KMS-11 (cell line): ENCODE results near the gene CSMD2.

ENCODE experiments used
- H2AFZ ChIP-seq: fragments of 200-600 bp; sonication (generic); 2 replicates; pipeline ENCODE4 v1.6.1; 2016; ENCODE audit warnings: antibody characterized with exemption, mixed run types, low read depth
- H3K27ac ChIP-seq: fragments of 200-600 bp; sonication (generic); 2 replicates; pipeline ENCODE4 v1.6.1; 2016; ENCODE audit warnings: mild to moderate bottlenecking, mixed run types
- H3K27me3 ChIP-seq: fragments of 200-600 bp; sonication (generic); 2 replicates; pipeline ENCODE4 v1.6.1; 2017; ENCODE audit warnings: mild to moderate bottlenecking, low read depth, mixed run types, moderate library complexity; ENCODE audit not compliant: insufficient read depth
- H3K36me3 ChIP-seq: fragments of 200-600 bp; sonication (generic); 2 replicates; pipeline ENCODE4 v1.6.1; 2017; ENCODE audit warnings: mild to moderate bottlenecking, mixed run types; ENCODE audit not compliant: insufficient read depth
- H3K4me1 ChIP-seq: fragments of 200-600 bp; sonication (generic); 2 replicates; pipeline ENCODE4 v1.6.1; 2016; ENCODE audit warnings: mild to moderate bottlenecking, low read depth, mixed run types; ENCODE audit not compliant: poor library complexity, severe bottlenecking
- H3K4me2 ChIP-seq: fragments of 200-600 bp; sonication (generic); 2 replicates; pipeline ENCODE4 v1.7.0; 2016; ENCODE audit warnings: mild to moderate bottlenecking, mixed run types
- H3K4me3 ChIP-seq: fragments of 200-600 bp; sonication (generic); IDR thresholded peaks from 2 replicates; pipeline ENCODE4 v1.6.1; 2017; ENCODE audit warnings: low read depth, low read length, mixed read lengths; ENCODE audit not compliant: insufficient read depth
- H3K79me2 ChIP-seq: fragments of 200-600 bp; sonication (generic); 2 replicates; pipeline ENCODE4 v1.6.1; 2016; ENCODE audit warnings: low read depth, mixed run types; ENCODE audit not compliant: insufficient read depth
- H3K9ac ChIP-seq: fragments of 200-600 bp; sonication (generic); 2 replicates; pipeline ENCODE4 v1.6.1; 2016; ENCODE audit warnings: mild to moderate bottlenecking, mixed run types
- H4K20me1 ChIP-seq: fragments of 200-600 bp; sonication (generic); 2 replicates; pipeline ENCODE4 v1.6.1; 2016; ENCODE audit warnings: mild to moderate bottlenecking, mixed run types; ENCODE audit not compliant: insufficient read depth
- CTCF ChIP-seq: fragments of 200-600 bp; sonication (generic); conservative IDR thresholded peaks from 2 replicates; pipeline ENCODE4 v1.6.1; 2017; ENCODE audit warnings: low read depth, mild to moderate bottlenecking, antibody characterized with exemption, low read length, moderate library complexity, mixed read lengths

The CSMD2 gene

GRCh38 chr1:34055818-34056217 is 109.2 kb downstream of the CSMD2 start:
- no peaks in the 10 kb centered on the region for H3K36me3 ChIP-seq

GRCh38 chr1:34054920-34055319 is 110.1 kb downstream of the CSMD2 start:
- Histone ChIP-seq H3K27me3 (no peaks in the 10 kb centered on the region), H3K4me2 (no peak overlapping the region), H3K9ac (no peak overlapping the region), H4K20me1 (no peaks in the 10 kb centered on the region), H3K27ac (no peak overlapping the region), H3K4me3 (no peak overlapping the region), H3K79me2 (no peaks in the 10 kb centered on the region), H3K36me3 (no peaks in the 10 kb centered on the region), H2AFZ (no peak overlapping the region), H3K4me1 (no peaks in the 10 kb centered on the region)
- no peak for TF ChIP-seq CTCF

More at GRCh38 chr1:34055818-34056217, 109.2 kb downstream of the CSMD2 start:
- no peak overlapping the region for H3K9ac ChIP-seq
- H2AFZ ChIP-seq = no peak overlapping the region
- H3K79me2 ChIP-seq = no peaks in the 10 kb centered on the region
- no peaks in the 10 kb centered on the region for H4K20me1 ChIP-seq
- no peaks in the 10 kb centered on the region for H3K4me1 ChIP-seq
- no peak overlapping the region for H3K27ac ChIP-seq
- no peaks in the 10 kb centered on the region for H3K27me3 ChIP-seq
- H3K4me2 ChIP-seq = no peak overlapping the region
- H3K4me3 ChIP-seq = no peak overlapping the region
- TF ChIP-seq CTCF = no peak

- H3K9ac ChIP-seq = no peak overlapping the region
Observed at GRCh38 chr1:34053660-34054059, 111.4 kb downstream of the CSMD2 start.

GRCh38 chr1:34052565-34052964 is 112.5 kb downstream of the CSMD2 start:
- Histone ChIP-seq H3K9ac (no peak overlapping the region), H3K27ac (no peak overlapping the region), H3K4me2 (no peak overlapping the region), H3K79me2 (no peaks in the 10 kb centered on the region), H3K4me1 (no peaks in the 10 kb centered on the region), H3K4me3 (no peak overlapping the region), H2AFZ (no peak overlapping the region), H3K36me3 (no peaks in the 10 kb centered on the region), H3K27me3 (no peaks in the 10 kb centered on the region), H4K20me1 (no peaks in the 10 kb centered on the region)
- TF ChIP-seq CTCF = no peak

More at GRCh38 chr1:34053660-34054059, 111.4 kb downstream of the CSMD2 start:
- Histone ChIP-seq H3K27me3 (no peaks in the 10 kb centered on the region), H4K20me1 (no peaks in the 10 kb centered on the region), H3K27ac (no peak overlapping the region), H3K79me2 (no peaks in the 10 kb centered on the region), H2AFZ (no peak overlapping the region), H3K4me1 (no peaks in the 10 kb centered on the region), H3K4me2 (no peak overlapping the region), H3K36me3 (no peaks in the 10 kb centered on the region), H3K4me3 (no peak overlapping the region)
- TF ChIP-seq CTCF = no peak
